ELF-1 (cell line): ENCODE data around the gene WSCD2.

ENCODE experiments used
- DNase-seq: peaks from one replicate; pipeline ENCODE4 v3.0.0-alpha.2; 2016; ENCODE audit warnings: low read depth, low spot score

Gene WSCD2

DNA sequence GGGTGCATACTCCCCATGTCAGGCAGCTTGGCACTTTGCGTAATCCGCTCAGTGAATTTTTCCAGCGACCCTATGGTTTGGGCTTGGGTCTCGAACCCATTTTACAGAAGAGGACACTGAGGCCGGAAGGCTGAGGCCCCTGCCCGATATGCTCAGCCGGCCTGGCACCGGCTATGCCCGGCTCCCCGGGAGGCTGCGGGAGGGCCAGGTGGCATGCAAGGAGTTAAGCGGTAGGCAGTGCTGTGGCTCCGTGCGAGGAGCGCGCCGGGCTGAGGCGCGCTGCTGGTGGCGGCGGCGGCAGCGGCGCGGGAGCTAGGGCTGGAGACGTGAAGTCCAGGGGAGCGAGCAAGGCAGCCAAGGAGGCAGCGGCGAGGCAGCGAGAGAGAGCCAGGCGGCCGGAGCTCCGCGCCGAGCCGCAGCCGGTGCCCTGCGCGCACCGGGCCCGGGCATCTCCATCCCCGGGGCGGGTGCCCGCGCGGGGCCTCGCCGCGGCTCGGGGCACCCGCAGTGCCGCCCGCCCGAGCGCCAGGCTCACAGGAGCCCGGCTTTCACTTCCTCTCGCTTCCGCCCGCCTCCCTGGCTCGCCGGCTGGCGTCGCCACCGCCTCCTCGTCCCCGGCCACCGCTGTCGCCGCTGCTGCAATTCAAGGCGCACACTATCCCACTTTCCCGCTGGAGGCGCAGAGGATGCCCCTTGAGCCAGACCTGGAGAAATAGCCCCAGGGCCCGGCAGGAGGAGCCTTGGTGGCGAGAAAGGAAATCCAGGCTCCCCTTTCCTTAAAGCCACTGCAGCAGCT lies at the start of gene WSCD2:
TSS of gene WSCD2 (plus strand) at position 272 of the 796 bp plus-strand sequence. CDS start 66,545 bp downstream, outside the sequence.
- DNase-seq, result peak; percentile 90

- no peak for DNase-seq
Measured at GRCh38 chr12:108079721-108080120, 49.4 kb upstream of the WSCD2 start.

DNA sequence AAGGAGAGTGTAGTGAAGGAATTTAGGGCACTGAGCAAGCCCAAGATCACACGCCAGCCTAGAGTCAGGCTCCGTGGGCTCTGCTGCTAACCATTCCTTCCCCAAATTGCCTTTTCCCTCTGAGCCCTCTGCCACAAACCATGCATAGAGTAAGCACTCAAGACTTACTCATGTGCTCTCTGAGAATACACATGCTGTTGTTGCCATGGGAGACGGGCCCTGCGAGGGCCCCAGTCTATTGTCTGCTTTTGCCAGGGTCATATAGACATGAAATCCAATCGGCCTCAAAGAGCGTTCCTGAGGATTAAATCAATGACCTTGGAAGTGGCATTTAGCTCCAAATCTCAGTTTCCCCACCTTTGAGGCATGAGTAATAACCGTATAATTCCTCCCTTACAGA lies 48.7 kb upstream of the WSCD2 start:
- no peak for DNase-seq

GRCh38 chr12:108082485-108082884 lies 46.6 kb upstream of the WSCD2 start:
- DNase-seq, result no peak

DNA sequence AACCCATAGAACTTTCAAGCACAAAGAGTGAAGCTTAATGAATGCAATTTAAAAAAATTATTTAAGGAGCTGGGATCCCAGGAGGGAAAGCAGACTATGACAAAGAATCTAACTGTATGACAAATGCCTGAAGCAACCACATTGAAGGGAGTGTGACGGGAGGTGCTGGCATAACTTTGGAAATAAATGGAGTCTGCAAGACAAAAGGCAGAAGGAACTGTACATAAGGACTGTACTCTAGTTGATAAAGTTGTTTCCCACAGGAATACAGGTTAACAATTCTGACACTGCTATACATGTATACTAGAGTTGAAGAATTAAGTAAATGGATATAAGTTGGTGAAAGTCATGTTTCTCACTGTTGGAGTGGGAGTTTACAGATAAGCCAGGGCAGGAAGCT lies 41.2 kb upstream of the WSCD2 start:
- DNase-seq, result no peak

GRCh38 chr12:108090107-108090899 lies 38.8 kb upstream of the WSCD2 start:
- peak; percentile 35 for DNase-seq

GRCh38 chr12:108090932-108091678 lies 38.0 kb upstream of the WSCD2 start:
- no peak for DNase-seq

DNA sequence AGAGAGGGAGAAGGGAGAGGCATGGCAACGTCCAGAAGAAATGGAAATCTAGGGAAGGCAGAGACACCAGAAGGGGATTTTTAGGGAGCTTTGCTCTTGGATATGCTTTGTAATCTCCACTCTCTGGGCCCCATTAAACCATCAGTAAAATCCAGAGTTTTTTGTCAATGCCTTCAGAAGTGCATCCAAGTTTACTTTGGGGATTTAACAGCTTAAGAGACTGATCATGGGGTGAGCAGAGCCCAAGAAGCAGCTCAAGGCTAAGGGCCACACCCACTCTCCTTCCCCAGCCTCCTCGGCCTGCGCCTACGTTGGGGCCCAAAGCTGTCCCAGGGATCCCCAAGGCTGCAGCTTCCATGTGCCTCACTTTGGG lies 37.4 kb upstream of the WSCD2 start:
- no peak for DNase-seq

DNA sequence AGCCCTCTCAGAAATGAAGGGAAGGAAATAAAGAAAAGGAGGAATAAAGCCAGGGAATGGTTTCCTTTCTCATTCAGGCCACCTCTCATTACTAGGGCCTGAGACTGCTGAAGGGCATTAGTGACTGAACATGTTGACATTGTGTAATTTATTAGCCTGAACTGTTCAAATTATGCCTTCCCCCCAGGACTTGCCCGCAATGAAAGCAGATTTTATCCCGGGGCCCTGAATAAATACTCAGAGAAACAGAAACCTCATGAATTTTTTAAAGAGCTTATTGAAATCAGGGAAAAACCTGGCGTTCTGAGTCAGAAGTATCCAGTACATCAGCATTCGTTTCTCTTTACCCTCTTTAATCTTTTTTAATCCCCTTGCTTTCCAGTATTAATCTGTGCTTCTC lies 35.9 kb upstream of the WSCD2 start:
- no peak for DNase-seq

- DNase-seq, result no peak
Measured at GRCh38 chr12:108094056-108094649, 34.9 kb upstream of the WSCD2 start.

DNA sequence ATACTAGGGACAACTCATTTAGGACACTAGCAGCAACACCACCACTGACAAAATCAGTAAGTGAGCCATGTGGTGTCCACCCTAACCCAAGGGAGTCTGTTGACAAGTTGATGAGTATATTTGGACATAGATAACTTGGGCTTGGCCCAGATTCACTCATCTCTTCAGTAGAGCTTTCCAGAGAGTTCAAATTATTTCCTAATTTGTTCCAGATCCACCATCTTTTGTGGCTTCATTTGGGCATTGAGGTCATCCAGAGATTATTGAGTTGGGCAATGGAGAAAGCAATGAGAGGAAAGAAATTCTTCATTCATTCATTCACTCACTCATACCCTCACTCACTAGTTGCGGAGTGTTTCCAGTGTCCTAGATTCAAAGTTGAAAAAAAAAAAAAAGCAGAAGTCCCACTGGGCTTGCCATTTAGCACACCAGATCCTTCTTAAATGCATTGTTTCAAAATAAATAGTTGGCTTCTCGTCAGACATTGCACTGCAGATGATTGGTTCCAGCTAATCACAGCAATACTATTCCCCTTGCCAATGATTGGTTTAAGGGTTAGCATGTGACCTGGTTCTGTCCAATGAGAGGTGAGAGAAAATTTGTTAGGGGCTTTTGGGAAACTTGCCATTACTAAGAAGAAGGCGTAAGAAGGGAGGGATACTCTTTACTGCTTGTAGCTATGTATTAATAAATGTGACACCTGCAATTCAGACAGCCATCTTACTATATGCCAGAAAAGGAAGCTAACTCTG lies 31.8 kb upstream of the WSCD2 start:
- no peak for DNase-seq

GRCh38 chr12:108098374-108098773 lies 30.7 kb upstream of the WSCD2 start:
- no peak for DNase-seq

DNA sequence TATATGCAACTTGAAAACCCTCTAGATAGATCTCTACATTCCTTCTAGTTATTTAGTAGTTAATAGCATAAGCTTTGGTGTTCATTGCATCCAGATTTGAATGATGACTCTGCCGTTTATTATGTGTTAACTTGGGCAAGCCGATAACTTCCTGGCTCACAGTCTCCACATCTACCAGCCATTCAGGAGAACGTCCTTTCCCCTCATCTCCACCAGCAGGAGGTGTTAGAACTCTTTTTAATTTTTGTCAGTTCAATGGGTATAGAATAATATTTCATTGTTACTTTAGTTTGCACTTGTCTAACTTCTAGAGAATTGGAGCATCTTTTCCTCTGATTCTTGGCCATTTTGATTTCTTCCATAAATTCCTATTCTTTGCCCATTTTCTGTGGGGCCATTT lies 30.0 kb upstream of the WSCD2 start:
- DNase-seq, result no peak

DNA sequence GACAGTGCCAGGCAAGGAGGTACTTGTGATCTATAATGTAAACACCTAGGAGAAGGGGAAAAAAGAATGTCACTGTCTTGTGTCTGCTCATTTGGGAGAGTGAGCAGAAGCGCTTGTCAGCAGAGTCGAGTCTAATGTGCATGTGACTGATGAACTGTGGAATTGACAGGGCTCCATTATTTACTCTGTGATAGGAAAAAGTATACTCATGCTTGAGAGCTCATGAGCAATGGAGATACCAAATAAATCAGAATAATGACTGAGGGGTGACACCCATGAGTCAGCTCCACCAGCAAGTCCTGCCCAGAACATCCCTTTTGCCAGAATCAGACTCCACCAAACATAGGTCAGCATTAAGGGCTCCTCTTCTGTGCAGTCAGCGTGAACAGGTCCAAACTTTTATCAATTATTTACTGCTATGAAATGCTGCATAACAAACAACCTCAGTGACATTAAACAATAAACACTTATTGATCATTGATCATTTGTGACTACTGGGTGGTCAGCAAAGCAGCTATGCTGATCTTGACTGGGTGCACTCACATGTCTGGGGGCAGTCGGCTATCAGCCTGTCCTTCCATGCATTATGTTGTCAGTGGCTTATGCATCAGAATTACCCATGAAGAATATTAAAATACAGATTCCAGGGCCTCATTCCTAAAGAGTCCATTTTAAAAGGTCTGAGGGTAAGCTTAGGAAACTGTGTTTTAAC lies 29.2 kb upstream of the WSCD2 start:
- no peak for DNase-seq

GRCh38 chr12:108101605-108102175 lies 27.4 kb upstream of the WSCD2 start:
- DNase-seq, result peak; percentile 12

GRCh38 chr12:108102363-108102762 lies 26.7 kb upstream of the WSCD2 start:
- DNase-seq, result no peak

GRCh38 chr12:108103087-108103486 lies 26.0 kb upstream of the WSCD2 start:
- no peak for DNase-seq

- no peak for DNase-seq
Measured at GRCh38 chr12:108103517-108103916, 25.6 kb upstream of the WSCD2 start.

- no peak for DNase-seq
Measured at GRCh38 chr12:108104657-108105056, 24.4 kb upstream of the WSCD2 start.

DNA sequence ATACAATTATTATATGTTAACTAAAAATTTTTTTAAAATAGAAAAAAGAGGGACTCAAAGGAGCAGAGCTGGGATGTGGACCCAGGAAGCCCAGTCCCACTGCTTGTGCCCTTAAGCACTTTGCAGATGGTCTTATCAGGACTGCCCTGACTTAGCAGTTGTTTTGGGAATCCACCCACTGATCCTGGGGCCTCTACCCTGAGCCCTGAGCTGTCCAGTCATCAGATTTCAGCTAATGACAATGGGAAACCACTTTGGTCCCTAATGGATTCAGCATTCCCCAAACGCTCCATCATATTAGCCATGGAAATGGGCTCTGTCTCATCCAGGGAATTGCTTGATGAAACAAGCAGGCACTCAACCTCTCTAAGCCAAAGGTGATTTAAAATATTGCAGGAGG lies 22.5 kb upstream of the WSCD2 start:
- peak; percentile 22 for DNase-seq
